Measurements from ENCODE around the gene SMCO2. TPM values are rescaled to one million over a fixed set of nuclear protein-coding genes. Genes with fewer than 3 reads are reported as not detected.
"Not testable (repeated sequence)": the region's sequence is repeated elsewhere in the genome, so short reads cannot be mapped to it uniquely, and the experiment has no call there.

SMCO2 gene
- total RNA-seq, 1 donor from 2014 or later, result not detected

- peak; percentile 70 for DNase-seq
Observed at GRCh38 chr12:27524839-27525753, 78.6 kb downstream of the SMCO2 start.

- DNase-seq, result no peak
Observed at GRCh38 chr12:27527512-27527911, 81.0 kb downstream of the SMCO2 start.

- DNase-seq, result no peak
Observed at GRCh38 chr12:27528788-27529187, 82.3 kb downstream of the SMCO2 start.

GRCh38 chr12:27530157-27530922 is 83.8 kb downstream of the SMCO2 start:
- DNase-seq, result peak; percentile 45

GRCh38 chr12:27531896-27532295 is 85.4 kb downstream of the SMCO2 start:
- peak; percentile 82 for DNase-seq

- no peak for DNase-seq
Observed at GRCh38 chr12:27534060-27534764, 87.7 kb downstream of the SMCO2 start.

- DNase-seq, result no peak
Observed at GRCh38 chr12:27534765-27535161, 88.2 kb downstream of the SMCO2 start.

GRCh38 chr12:27535318-27535717 is 88.8 kb downstream of the SMCO2 start:
- no peak for DNase-seq

GRCh38 chr12:27537855-27538675 is 91.5 kb downstream of the SMCO2 start:
- no peak for DNase-seq

- DNase-seq, result no peak
Observed at GRCh38 chr12:27539191-27539631, 92.7 kb downstream of the SMCO2 start.

GRCh38 chr12:27541031-27541719 is 94.6 kb downstream of the SMCO2 start:
- DNase-seq, result no peak

- no peak for DNase-seq
Observed at GRCh38 chr12:27542628-27543027, 96.1 kb downstream of the SMCO2 start.

GRCh38 chr12:27544858-27545257 is 98.3 kb downstream of the SMCO2 start:
- not testable (repeated sequence) for DNase-seq

GRCh38 chr12:27545665-27546064 is 99.1 kb downstream of the SMCO2 start:
- peak; percentile 46 for DNase-seq

GRCh38 chr12:27547592-27547991 is 101.1 kb downstream of the SMCO2 start:
- no peak for DNase-seq

GRCh38 chr12:27548301-27549199 is 102.0 kb downstream of the SMCO2 start:
- no peak for DNase-seq

GRCh38 chr12:27549236-27549800 is 102.8 kb downstream of the SMCO2 start:
- no peak for DNase-seq

GRCh38 chr12:27549801-27550652 is 103.5 kb downstream of the SMCO2 start:
- DNase-seq, result peak; percentile 65

GRCh38 chr12:27550653-27550975 is 104.1 kb downstream of the SMCO2 start:
- no peak for DNase-seq
